ENCODE data around the gene PRMT6. TPM values are rescaled to one million over a fixed set of nuclear protein-coding genes. Genes with fewer than 3 reads are reported as not detected.
A peak's percentile ranks its signal among the peaks of the same experiment; 100 is the strongest.
"Not testable (repeated sequence)": the region's sequence is repeated elsewhere in the genome, so short reads cannot be mapped to it uniquely, and the experiment has no call there.

PRMT6 gene
- 10 to 100 TPM; 43.0 to 48.9 (median 44.9) TPM for polyA plus RNA-seq (ENCODE audit: insufficient read length in 3 of 3)

- peak; percentile 50 to 80 (median 58) for DNase-seq (ENCODE audit: low read depth in 3 of 3, low spot score in 2 of 3)
These were observed at the start of gene PRMT6 for GRCh38 chr1:107056426-107057196. PRMT6 (plus strand) TSS chr1:107056674; CDS start chr1:107056716, 42 bp downstream.

- no peak for DNase-seq (ENCODE audit: low read depth in 3 of 3, low spot score in 2 of 3)
These were observed 47.2 kb upstream of the PRMT6 start for GRCh38 chr1:107009281-107009680.

GRCh38 chr1:107010582-107010981 lies 45.9 kb upstream of the PRMT6 start:
- no peak for DNase-seq (ENCODE audit: low read depth in 3 of 3, low spot score in 2 of 3)

- no peak for DNase-seq (ENCODE audit: low read depth in 3 of 3, low spot score in 2 of 3)
These were observed 40.0 kb upstream of the PRMT6 start for GRCh38 chr1:107016376-107016978.

GRCh38 chr1:107018445-107018844 lies 38.0 kb upstream of the PRMT6 start:
- DNase-seq (ENCODE audit: low read depth in 3 of 3, low spot score in 2 of 3) = no peak

- no peak for DNase-seq (ENCODE audit: low read depth in 3 of 3, low spot score in 2 of 3)
These were observed 37.3 kb upstream of the PRMT6 start for GRCh38 chr1:107019166-107019565.

GRCh38 chr1:107038874-107039273 lies 17.6 kb upstream of the PRMT6 start:
- DNase-seq (ENCODE audit: low read depth in 3 of 3, low spot score in 2 of 3) = not testable (repeated sequence)

- DNase-seq (ENCODE audit: low read depth in 3 of 3, low spot score in 2 of 3) = not testable (repeated sequence)
These were observed 11.9 kb upstream of the PRMT6 start for GRCh38 chr1:107044310-107045220.

- no peak for DNase-seq (ENCODE audit: low read depth in 3 of 3, low spot score in 2 of 3)
These were observed 8.9 kb upstream of the PRMT6 start for GRCh38 chr1:107047602-107048001.

- no peak for DNase-seq (ENCODE audit: low read depth in 3 of 3, low spot score in 2 of 3)
These were observed 8.2 kb upstream of the PRMT6 start for GRCh38 chr1:107048241-107048640.

GRCh38 chr1:107051266-107051665 lies 5.2 kb upstream of the PRMT6 start:
- no peak for DNase-seq (ENCODE audit: low read depth in 3 of 3, low spot score in 2 of 3)

GRCh38 chr1:107055919-107056425 lies 502 bp upstream of the PRMT6 start:
- not testable (repeated sequence) for DNase-seq (ENCODE audit: low read depth in 3 of 3, low spot score in 2 of 3)

GRCh38 chr1:107057197-107058133 lies 991 bp downstream of the PRMT6 start:
- DNase-seq (ENCODE audit: low read depth in 3 of 3, low spot score in 2 of 3) = peak; percentile 38 to 75 (median 57)

- DNase-seq (ENCODE audit: low read depth in 3 of 3, low spot score in 2 of 3) = peak in 1 of 3 donors; percentile 0
These were observed 2.0 kb downstream of the PRMT6 start for GRCh38 chr1:107058245-107059032.

- DNase-seq (ENCODE audit: low read depth in 3 of 3, low spot score in 2 of 3) = no peak
These were observed 5.4 kb downstream of the PRMT6 start for GRCh38 chr1:107061886-107062285.

GRCh38 chr1:107073493-107073892 lies 17.0 kb downstream of the PRMT6 start:
- no peak for DNase-seq (ENCODE audit: low read depth in 3 of 3, low spot score in 2 of 3)

- no peak for DNase-seq (ENCODE audit: low read depth in 3 of 3, low spot score in 2 of 3)
These were observed 20.4 kb downstream of the PRMT6 start for GRCh38 chr1:107076841-107077240.

- DNase-seq (ENCODE audit: low read depth in 3 of 3, low spot score in 2 of 3) = no peak
These were observed 22.8 kb downstream of the PRMT6 start for GRCh38 chr1:107079249-107079648.

GRCh38 chr1:107081102-107081501 lies 24.6 kb downstream of the PRMT6 start:
- no peak for DNase-seq (ENCODE audit: low read depth in 3 of 3, low spot score in 2 of 3)
